ENCODE measurements around the gene ALLC. TPM values are rescaled to one million over a fixed set of nuclear protein-coding genes. Genes with fewer than 3 reads are reported as not detected.
A peak's percentile ranks its signal among the peaks of the same experiment; 100 is the strongest.
"Not testable (repeated sequence)": the region's sequence is repeated elsewhere in the genome, so short reads cannot be mapped to it uniquely, and the experiment has no call there.

The ALLC gene
- total RNA-seq: not detected

GRCh38 chr2:3657881-3658280 is at the start of gene ALLC:
ALLC (plus strand) TSS chr2:3658200; CDS start chr2:3671158, 12,958 bp downstream.
- Histone ChIP-seq H3K27me3 (no peaks in the 10 kb centered on the region), H3K9me3 (no peaks in the 10 kb centered on the region), H3K4me1 (no peaks in the 10 kb centered on the region), H3K36me3 (no peaks in the 10 kb centered on the region), H3K27ac (peak within 1 kb of the TSS; percentile 15 to 64 (median 58)), H3K4me3 (no peak within 1 kb of the TSS)
- no peak for TF ChIP-seq POLR2A (IDR thresholded peaks at IDR 0.05)
- TF ChIP-seq, protein P1, sequence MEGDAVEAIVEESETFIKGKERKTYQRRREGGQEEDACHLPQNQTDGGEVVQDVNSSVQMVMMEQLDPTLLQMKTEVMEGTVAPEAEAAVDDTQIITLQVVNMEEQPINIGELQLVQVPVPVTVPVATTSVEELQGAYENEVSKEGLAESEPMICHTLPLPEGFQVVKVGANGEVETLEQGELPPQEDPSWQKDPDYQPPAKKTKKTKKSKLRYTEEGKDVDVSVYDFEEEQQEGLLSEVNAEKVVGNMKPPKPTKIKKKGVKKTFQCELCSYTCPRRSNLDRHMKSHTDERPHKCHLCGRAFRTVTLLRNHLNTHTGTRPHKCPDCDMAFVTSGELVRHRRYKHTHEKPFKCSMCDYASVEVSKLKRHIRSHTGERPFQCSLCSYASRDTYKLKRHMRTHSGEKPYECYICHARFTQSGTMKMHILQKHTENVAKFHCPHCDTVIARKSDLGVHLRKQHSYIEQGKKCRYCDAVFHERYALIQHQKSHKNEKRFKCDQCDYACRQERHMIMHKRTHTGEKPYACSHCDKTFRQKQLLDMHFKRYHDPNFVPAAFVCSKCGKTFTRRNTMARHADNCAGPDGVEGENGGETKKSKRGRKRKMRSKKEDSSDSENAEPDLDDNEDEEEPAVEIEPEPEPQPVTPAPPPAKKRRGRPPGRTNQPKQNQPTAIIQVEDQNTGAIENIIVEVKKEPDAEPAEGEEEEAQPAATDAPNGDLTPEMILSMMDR (IDR thresholded peaks at IDR 0.05 in 4 of 5, conservative IDR thresholded peaks at IDR 0.05 in 1 of 5): no peak
- no peak for DNase-seq
- intact Hi-C loops (cut with DNase I; ENCODE audit: low total_unique reads): loop anchor here (10.0 kb wide), 1 partner anchor 63 kb away; the partner anchor contains the start of gene COLEC11
- in situ Hi-C loops (cut with MboI; ENCODE audit: low sequenced_read_pairs in 4 of 4): no loop called here
- ATAC-seq: no peak

GRCh38 chr2:3608373-3609278 is 49.4 kb upstream of the ALLC start:
- in situ Hi-C loops (cut with MboI; ENCODE audit: low sequenced_read_pairs in 4 of 4): no loop called here
- Histone ChIP-seq H3K4me1 (no peaks in the 10 kb centered on the region), H3K27me3 (peaks cover 0 to 9% (median 3%) of the 10 kb centered on the region in 3 donors), H3K9me3 (no peaks in the 10 kb centered on the region), H3K27ac (no peak overlapping the region), H3K4me3 (no peak overlapping the region), H3K36me3 (no peaks in the 10 kb centered on the region)
- ATAC-seq: no peak
- TF ChIP-seq, protein P1 (IDR thresholded peaks at IDR 0.05 in 4 of 5, conservative IDR thresholded peaks at IDR 0.05 in 1 of 5): no peak
- no peak for TF ChIP-seq POLR2A (IDR thresholded peaks at IDR 0.05)
- intact Hi-C loops (cut with DNase I; ENCODE audit: low total_unique reads): no loop called here
- no peak for DNase-seq

GRCh38 chr2:3609279-3609673 is 48.7 kb upstream of the ALLC start:
- H3K4me3 ChIP-seq; intact Hi-C loops (cut with DNase I; ENCODE audit: low total_unique reads); H3K9me3 ChIP-seq; H3K27me3 ChIP-seq; ATAC-seq; H3K36me3 ChIP-seq; DNase-seq; in situ Hi-C loops (cut with MboI; ENCODE audit: low sequenced_read_pairs in 4 of 4); H3K27ac ChIP-seq; H3K4me1 ChIP-seq: not testable (repeated sequence)

DNA sequence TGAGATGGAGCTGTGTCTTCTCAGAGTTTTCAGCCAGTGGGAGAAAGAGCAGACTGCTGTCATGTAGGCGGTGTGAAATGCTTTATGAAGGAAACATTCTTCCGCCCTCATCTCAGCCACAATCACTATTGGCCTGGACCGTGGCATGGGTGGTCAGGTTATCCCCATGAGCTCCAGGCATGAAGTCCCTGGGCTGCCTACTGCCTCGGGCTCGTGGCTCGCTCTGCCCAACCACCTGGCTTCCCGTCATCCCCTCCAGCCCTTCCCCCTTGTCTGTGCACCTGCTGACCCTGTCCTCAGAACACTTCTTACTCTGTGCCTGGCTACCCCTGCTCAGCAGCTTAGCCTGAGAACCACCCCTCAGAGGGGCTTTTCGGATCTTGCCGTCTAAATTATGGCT is 47.6 kb upstream of the ALLC start:
- H3K27me3 ChIP-seq: peaks cover 0 to 9% (median 3%) of the 10 kb centered on the region in 3 donors
- H3K4me1 ChIP-seq: no peaks in the 10 kb centered on the region
- H3K4me3 ChIP-seq: no peak overlapping the region
- H3K36me3 ChIP-seq: no peaks in the 10 kb centered on the region
- TF ChIP-seq, protein P1 (IDR thresholded peaks at IDR 0.05 in 4 of 5, conservative IDR thresholded peaks at IDR 0.05 in 1 of 5): no peak
- TF ChIP-seq POLR2A (IDR thresholded peaks at IDR 0.05): no peak
- ATAC-seq (no peak), DNase-seq (no peak)
- in situ Hi-C loops (cut with MboI; ENCODE audit: low sequenced_read_pairs in 4 of 4): no loop called here
- no peak overlapping the region for H3K27ac ChIP-seq
- intact Hi-C loops (cut with DNase I; ENCODE audit: low total_unique reads): no loop called here
- H3K9me3 ChIP-seq: no peaks in the 10 kb centered on the region

- no peak for TF ChIP-seq POLR2A (IDR thresholded peaks at IDR 0.05)
- TF ChIP-seq, protein P1 (IDR thresholded peaks at IDR 0.05 in 4 of 5, conservative IDR thresholded peaks at IDR 0.05 in 1 of 5): no peak
- intact Hi-C loops (cut with DNase I; ENCODE audit: low total_unique reads) (no loop called here), in situ Hi-C loops (cut with MboI; ENCODE audit: low sequenced_read_pairs in 4 of 4) (no loop called here)
- no peak overlapping the region for H3K4me3 ChIP-seq
- no peaks in the 10 kb centered on the region for H3K4me1 ChIP-seq
- DNase-seq (no peak), ATAC-seq (no peak)
- no peaks in the 10 kb centered on the region for H3K9me3 ChIP-seq
- H3K27me3 ChIP-seq: peaks cover 0 to 9% (median 3%) of the 10 kb centered on the region in 3 donors
- no peaks in the 10 kb centered on the region for H3K36me3 ChIP-seq
- H3K27ac ChIP-seq: no peak overlapping the region
Measured at GRCh38 chr2:3610881-3611505, 47.0 kb upstream of the ALLC start.

Measured in gastrocnemius medialis (tissue), 4 donors.